GM15510 (cell line): Measurements from ENCODE around the gene CEP112.

ENCODE experiments used
- POLR2A ChIP-seq: IDR thresholded peaks from 3 replicates; pipeline ENCODE4 v1.6.1; 2011; ENCODE audit warnings: borderline replicate concordance; ENCODE audit not compliant: insufficient read length; ENCODE audit errors: extremely low read depth

CEP112 gene

DNA sequence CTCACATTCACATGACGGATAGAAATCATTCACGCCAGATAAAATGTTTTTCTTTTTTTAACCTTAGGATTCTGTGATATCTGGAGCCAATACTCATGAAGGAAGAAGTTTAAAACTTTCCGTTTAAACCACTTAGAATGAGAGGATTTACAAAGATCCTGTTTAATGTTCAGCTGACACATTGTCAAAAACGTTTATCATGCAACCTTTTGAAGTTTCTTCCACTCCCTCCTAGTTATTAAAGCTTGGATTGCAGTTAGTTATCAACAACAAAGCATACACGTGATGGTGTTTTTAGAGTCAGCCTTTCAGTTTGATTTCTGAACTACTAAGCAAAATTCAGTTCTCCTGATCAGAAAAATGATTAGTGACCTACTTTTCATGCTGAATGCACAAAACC lies 487.2 kb downstream of the CEP112 start:
- TF ChIP-seq POLR2A, result no peak

DNA sequence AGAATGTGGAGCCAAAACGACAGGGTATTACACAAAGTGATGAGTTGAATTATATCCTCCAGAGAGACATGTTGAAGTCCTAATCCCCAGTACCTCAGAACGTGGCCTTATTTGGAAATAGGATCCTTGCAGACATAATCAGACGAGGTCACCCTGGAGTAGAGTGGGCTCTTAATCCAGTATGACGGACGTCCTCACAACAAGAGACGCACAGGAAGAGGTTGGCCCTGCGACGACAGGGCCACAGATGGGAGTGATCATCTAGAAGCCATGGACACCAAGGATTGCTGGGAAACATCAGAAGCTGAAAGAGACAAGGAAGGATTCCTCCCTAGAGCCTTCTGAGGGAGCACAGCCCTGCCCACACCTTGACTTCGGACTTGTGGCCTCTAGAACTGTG lies 488.0 kb downstream of the CEP112 start:
- TF ChIP-seq POLR2A, result no peak

GRCh38 chr17:65699459-65699858 lies 492.5 kb downstream of the CEP112 start:
- TF ChIP-seq POLR2A, result no peak

DNA sequence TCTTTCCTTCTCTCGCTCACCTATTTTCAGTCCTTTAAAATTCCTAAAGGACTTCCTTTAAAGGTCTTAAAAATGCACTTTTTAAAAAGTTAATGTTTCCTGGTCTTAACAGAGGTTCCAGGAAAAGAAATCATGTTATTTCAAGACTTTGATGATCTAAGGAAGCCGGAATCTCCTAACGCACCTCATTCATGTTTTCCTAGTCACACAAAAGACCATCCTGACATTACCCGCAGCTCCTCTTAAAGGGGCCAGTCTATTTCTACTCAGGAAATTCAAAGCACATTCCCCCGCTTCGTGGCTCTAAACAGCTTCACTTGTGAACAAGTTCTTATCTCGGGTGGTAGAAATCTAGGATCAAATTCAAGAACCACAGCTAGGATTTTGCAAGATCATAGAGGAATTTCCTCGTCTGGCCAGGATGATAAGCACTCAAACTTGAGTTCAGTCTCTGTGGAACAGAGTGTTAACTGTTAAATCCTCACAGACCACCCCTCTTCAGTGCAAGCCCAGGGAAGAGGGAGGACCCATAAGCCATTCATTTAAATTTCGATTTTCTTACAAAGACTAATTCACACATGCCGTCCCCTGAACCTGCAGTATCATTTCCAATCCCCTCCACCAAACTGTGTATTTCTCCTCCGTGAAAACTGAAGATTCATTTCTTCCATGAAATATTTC lies 493.4 kb downstream of the CEP112 start:
- no peak for TF ChIP-seq POLR2A

DNA sequence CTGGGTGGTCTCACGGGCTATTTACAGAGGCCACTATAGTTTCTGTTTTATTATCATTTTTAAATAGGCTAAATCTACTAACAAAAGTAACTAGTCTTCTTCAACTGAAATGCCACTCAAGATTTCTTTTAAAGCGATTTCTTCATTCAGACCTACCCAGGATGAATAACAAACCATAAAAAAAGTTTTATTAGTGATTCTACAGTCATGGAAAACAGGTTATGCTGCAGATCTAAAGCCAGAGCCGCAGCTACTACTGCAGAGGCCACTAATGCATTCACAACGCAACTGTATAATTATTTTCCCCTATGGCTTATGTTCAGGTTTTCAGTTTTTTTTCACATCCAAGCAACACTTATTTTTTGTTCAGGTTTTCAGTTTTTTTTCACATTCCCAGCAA lies 494.3 kb downstream of the CEP112 start:
- TF ChIP-seq POLR2A, result no peak

DNA sequence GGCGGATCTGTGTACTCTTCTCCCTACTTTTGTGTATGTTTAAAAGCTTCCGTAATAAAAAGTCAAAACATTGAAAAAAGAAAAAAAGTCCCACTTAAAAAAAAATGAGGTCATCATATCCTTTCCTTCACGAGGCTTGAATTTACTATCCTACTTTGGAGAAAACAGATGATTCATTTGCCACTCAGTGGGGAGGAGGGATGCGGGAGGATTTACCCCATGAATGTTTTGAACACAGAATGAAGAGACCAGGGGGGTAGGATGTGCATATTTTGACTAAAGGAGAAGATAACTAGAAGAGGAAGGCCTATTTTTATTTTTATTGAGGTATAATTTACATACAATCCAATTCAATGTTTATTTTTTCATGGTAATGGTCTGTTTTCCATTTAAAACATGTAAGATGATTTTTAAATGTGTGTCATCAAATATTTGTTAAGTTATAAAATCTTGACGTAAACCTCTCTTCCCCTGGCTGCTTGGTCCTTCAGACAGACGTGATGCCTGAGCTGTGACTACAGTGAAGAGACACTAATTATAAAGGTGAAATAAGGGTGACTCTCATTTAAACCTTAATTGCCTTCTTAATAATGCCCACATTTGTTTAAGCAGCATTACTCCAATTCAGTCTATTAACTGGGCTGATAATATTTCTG lies 495.1 kb downstream of the CEP112 start:
- TF ChIP-seq POLR2A, result no peak

DNA sequence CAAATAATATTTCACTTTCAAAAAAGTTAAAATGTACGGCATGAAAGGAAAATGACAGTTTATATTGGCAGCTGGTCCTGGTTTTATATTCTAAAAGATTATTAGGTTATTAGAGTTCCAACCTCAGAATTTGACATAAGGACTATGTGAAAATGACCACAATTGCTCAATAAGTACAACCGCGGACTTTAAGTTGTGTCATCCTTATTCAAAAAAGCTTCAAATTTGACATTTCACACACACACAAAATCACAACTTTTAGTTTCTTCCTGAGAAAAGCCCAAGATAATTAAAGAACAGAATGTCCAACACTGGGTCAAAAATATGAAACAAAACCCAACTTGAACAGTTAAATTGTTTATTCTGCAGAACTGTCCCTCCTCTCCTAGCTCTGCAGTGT lies 497.3 kb downstream of the CEP112 start:
- TF ChIP-seq POLR2A, result no peak

- TF ChIP-seq POLR2A, result no peak
Measured at GRCh38 chr17:65690626-65691310, 501.2 kb downstream of the CEP112 start.

DNA sequence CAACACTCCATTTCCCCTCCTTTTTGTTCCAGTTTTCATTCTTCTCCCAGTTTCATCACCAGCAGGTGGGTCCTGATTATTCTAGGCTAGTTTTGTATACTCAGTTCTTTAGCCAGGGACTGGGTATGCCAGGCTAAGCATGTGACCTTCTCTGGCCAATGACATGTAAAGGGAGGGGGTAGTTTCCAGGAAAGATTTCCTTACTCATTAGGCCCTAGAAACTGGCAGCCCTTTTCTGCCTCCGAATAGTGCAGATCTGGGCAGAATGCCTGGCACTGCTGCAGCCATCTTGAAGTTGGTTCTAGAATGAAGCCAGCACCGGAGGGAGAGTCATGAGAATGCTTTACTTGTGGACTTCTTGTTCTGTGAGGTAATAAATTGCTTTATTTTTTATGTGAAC lies 503.6 kb downstream of the CEP112 start:
- no peak for TF ChIP-seq POLR2A

GRCh38 chr17:65685110-65685509 lies 506.8 kb downstream of the CEP112 start:
- no peak for TF ChIP-seq POLR2A

DNA sequence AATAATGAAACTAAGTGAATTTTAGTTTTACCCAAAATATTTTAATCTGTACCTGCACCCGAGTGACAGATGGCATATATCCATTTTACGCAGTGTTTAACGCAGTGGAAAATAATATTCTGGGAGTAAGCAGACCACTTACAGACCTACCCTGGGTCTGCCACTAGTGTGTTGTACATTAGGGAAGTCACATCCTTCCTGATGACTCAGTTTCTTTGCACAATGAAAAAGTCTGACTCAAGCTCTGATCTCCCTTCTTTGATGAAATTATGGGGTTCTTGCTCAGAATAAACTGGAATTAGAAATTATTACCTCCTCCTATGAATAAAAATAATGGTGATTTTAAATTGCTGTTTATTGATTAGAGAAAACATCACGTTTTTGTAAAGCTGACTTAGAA lies 507.3 kb downstream of the CEP112 start:
- TF ChIP-seq POLR2A, result no peak

GRCh38 chr17:65683428-65683827 lies 508.5 kb downstream of the CEP112 start:
- TF ChIP-seq POLR2A, result no peak

DNA sequence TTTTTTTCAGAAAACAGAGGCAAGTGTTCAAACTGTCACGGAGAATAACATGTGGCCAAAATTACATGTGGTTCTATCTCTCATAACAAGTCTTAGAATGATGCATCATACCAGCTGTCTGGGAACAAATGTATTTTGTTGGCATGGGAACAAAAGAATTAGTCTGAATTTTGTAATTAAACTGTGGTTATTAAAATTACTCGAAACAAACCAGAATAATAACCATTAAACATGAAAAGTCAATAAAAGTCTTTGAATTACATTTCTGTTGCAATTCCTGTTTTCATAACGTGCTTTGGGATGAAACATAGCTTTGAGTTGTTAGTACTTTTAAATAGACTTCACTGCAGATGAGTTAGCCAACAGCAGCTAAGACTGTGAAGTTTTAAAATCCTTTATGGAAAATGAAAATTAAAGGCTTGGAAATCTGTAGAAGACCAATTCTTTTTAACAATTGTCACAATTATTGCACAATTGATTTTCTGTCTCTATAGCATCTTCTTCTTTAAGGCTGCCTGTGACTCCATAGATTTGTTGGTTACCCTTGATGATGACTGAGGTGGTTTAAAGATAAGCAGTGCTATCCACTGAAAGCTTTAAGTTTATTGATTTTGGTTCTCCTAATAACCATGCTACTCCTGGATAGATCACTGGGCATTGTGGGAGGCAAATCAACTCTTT lies 512.6 kb downstream of the CEP112 start:
- TF ChIP-seq POLR2A, result no peak

DNA sequence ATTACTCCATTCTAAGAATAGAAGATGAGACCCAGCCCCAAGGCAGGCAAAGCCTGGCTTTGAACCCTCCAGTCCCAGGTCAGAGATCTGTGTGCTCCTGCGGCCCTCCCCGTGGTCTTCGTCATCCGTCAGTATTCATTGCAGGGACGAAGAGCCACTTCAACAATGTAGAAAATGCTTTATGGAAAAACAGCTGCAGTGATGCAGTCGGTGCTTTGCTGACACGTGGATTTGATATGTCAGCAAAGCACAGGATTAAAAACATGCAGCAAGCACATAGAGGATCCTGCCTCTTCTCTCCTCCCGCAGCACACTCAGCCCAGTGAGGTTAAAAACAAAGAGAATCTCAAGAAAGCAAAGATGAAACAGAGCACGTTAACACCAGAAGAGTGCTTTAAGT lies 513.4 kb downstream of the CEP112 start:
- TF ChIP-seq POLR2A, result no peak

GRCh38 chr17:65677932-65678331 lies 514.0 kb downstream of the CEP112 start:
- no peak for TF ChIP-seq POLR2A
